Epithelial cell of proximal tubule (primary cell): ENCODE results near the gene MEAF6. TPM values are rescaled to one million over a fixed set of nuclear protein-coding genes. Genes with fewer than 3 reads are reported as not detected.

ENCODE experiments used
- DNase-seq: peaks from one replicate; pipeline ENCODE4 v3.0.0-alpha.2; 2011; ENCODE audit warnings: low read depth
- H3K4me3 ChIP-seq: 2 replicates; pipeline ENCODE4 v1.5.1; 2011; ENCODE audit warnings: low read depth, mild to moderate bottlenecking, low read length
- total RNA-seq: library from RNA; depleted of rRNA; stranded (reverse); fragments of >200 nt; gene quantifications from 2 replicates; pipeline ENCODE4 v1.2.3, GENCODE V29; 2015
- TF ChIP-seq, protein P1 (sequence below): conservative IDR thresholded peaks from 2 replicates; pipeline ENCODE4 v1.5.1; 2012; ENCODE audit warnings: low read depth, mild to moderate bottlenecking, low read length

Gene MEAF6
- total RNA-seq, 1 donor from 2014 or later, result 64.2 TPM

DNA sequence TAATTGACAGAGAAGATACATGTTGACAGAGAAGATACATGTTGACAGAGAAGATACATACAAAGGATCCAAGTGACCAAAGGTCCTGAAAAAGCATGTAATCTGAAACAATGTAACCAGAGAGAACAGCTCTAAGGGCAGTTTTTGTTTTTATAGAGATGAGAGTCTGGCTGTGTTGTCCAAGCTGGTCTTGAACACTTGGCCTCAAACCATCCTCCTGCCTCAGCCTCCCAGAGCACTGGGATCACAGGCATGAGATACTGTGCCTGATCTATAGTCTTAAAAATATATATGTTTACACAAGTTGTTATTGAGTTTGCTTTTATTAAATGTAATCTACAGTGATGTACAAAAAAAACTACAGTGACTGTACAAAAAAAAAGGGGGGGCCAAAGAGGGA lies 12.5 kb downstream of the MEAF6 start:
- H3K4me3 ChIP-seq, result no peak overlapping the region
- TF ChIP-seq, protein P1, sequence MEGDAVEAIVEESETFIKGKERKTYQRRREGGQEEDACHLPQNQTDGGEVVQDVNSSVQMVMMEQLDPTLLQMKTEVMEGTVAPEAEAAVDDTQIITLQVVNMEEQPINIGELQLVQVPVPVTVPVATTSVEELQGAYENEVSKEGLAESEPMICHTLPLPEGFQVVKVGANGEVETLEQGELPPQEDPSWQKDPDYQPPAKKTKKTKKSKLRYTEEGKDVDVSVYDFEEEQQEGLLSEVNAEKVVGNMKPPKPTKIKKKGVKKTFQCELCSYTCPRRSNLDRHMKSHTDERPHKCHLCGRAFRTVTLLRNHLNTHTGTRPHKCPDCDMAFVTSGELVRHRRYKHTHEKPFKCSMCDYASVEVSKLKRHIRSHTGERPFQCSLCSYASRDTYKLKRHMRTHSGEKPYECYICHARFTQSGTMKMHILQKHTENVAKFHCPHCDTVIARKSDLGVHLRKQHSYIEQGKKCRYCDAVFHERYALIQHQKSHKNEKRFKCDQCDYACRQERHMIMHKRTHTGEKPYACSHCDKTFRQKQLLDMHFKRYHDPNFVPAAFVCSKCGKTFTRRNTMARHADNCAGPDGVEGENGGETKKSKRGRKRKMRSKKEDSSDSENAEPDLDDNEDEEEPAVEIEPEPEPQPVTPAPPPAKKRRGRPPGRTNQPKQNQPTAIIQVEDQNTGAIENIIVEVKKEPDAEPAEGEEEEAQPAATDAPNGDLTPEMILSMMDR, result no peak
- DNase-seq, result no peak

DNA sequence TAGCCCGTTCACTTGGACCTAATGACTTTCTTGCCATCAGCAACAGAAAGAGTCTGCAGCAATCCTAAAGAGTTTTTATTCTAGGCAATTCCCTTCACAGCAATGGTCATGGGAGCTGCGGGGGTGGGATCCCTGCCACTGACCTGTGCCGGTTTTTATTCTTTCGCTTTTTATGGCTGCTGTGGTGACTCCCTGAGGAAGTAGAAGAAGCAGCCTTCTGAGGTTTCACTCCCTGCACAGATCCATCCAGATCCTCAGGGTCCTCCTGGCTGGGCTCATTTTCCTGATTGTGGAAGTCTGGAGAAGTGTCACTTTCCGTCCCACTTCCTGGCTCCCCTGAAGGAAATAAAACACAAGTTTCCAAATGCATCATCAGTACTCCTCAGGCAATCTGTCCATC lies 12.9 kb downstream of the MEAF6 start:
- DNase-seq, result no peak
- TF ChIP-seq, protein P1, result no peak
- no peak overlapping the region for H3K4me3 ChIP-seq

DNA sequence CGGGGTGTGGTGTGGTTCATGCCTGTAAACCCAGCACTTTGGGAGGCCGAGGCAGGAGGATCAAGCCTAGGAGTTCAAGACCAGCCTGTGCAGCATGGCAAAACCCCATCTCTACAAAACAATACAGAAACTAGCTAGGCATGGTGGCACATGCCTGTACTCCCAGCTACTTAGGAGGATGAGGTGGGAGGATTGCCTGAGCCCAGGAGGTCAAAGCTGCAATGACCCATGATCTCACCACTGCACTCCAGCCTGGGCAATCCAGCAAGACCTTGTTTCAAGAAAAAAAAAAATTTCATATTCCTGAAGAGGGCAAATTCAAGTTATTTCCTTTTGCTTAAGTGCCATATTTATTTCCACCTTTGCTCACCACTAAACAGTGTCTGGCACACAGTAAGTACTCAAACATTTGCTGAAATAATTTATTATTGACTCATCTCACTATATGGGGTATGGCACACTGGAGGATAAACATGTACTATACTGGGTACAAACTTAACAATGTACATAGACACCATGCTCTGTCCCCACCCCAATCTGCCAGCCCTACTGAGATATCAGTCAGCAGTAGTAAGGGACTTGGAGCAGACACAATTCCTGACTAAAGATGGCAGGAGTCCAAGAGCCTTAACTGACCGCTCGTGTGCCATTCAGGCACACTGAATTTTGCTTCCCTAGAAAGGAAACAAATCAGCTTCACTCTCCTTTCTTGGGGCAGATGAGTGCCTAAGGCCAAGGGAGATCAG lies 15.5 kb downstream of the MEAF6 start:
- H3K4me3 ChIP-seq, result no peak overlapping the region
- DNase-seq, result no peak

DNA sequence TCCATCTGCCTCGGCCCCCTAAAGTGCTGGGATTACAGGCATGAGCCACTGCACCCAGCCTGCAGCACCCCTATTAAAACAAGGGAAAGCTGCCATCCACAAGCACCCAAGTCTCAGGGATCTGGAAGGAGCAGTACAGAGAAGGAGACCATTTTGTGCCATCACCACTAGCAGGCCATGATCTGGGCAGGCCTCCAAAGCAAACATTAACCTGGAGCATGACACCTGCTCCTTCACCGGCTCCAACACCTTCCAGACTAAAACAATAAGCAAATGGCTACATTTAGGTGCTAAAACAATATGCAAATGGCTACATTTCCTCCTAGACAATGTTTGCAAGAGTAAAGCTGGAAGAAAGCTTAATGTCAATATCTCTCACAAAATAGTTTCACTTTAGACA lies 16.7 kb downstream of the MEAF6 start:
- DNase-seq, result no peak
- H3K4me3 ChIP-seq, result no peak overlapping the region
- TF ChIP-seq, protein P1, result no peak

More for the DNA sequence above, 15.5 kb downstream of the MEAF6 start:
- TF ChIP-seq, protein P1, result no peak

DNA sequence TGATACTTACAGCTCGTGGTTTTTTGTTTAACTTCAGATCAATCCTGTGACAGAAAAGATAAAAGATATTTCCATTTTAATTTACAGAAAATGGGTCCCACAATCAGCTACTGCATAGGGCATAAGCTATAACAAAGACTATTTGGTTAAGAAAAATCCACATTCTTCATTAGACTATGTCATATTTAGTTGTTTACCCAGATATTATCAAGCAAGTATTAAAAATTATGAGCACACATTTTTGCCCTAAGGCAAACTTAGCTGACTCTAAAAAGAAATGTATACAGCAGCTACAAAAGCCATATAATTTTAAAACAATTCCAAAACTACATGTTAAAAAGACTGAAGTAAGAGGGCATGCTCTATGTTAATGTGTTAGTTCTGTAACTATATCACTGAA lies 18.7 kb downstream of the MEAF6 start:
- DNase-seq, result no peak
- no peak overlapping the region for H3K4me3 ChIP-seq

DNA sequence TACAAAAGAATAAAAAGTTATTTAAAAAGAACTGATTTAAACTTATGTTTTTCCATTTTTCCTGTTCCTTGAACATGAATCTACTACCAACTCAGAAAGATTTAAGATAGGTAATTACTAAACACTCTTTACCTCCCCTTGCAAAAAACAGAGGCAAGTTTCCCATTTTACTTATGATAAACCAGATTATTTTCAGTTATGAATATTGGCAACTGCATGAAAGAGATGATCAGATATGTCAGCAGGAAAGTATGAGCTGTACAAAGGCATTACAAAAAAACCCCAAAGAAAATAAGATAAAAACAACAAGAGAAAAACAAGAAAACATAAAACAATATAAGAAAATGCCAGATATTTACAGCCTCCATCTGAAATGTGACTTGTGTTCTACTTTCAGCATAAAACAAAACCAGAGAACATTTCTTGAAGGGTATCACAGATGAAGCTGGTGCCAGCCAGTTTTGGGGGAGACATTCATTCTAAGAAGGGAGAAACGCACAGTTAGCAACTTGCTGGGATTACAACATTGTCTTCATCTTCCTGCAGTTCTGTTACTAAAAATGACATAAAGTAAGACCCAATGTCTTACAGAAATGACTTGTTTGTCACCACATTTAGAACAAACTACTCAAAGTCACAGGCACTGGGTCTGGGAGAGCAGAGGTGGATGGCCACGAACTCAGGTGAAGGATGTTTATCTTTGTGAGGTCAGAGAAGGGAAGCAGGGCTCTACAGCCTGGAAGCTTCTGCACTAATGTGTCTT lies 21.0 kb downstream of the MEAF6 start:
- H3K4me3 ChIP-seq, result no peak overlapping the region
- no peak for DNase-seq
- TF ChIP-seq, protein P1, result no peak

More for the DNA sequence above, 18.7 kb downstream of the MEAF6 start:
- TF ChIP-seq, protein P1, result no peak
